GM12801 (cell line): ENCODE results near the gene LAMP5.

ENCODE experiments used
- TF ChIP-seq, protein P1 (sequence below): IDR thresholded peaks from one replicate; pipeline ENCODE4 v1.5.1; 2011; ENCODE audit warnings: control low read depth; ENCODE audit not compliant: insufficient read length; ENCODE audit errors: extremely low read depth

Gene LAMP5, protein sequence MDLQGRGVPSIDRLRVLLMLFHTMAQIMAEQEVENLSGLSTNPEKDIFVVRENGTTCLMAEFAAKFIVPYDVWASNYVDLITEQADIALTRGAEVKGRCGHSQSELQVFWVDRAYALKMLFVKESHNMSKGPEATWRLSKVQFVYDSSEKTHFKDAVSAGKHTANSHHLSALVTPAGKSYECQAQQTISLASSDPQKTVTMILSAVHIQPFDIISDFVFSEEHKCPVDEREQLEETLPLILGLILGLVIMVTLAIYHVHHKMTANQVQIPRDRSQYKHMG

DNA sequence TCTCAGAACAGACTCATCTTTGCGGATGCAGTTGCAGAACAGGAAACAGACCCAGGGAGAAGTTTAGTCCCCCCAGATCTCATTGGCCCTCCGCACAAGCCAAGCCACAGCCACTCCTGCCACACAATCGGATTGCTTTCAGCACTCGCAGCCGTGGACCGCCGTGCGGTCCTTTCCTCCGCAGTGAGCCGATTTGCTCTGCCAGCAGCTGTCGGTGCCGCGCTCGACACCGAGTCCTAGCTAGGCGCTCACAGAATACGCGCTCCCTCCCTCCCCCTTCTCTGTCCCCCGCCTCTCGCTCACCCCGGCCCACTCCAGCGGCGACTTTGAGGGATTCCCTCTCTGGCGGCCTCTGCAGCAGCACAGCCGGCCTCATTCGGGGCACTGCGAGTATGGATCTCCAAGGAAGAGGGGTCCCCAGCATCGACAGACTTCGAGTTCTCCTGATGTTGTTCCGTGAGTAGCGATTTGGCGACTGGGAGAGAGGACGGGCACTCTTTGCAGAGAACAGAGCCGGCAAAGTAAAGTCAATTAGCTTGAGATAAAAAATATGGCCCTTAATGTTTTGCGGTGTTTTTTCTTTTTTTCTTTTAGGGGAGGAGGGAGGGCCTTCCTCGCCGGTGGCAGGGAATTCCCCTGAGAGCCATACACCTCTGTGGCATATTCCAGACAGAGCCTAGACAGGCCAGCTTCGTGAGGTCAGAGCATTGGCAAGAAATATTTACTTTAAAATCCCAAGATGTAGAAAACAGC, at the start of gene LAMP5:
TSS of gene LAMP5 (plus strand) at position 130 of the 753 bp plus-strand sequence. CDS start at position 393, 263 bp downstream.
- TF ChIP-seq, protein P1, sequence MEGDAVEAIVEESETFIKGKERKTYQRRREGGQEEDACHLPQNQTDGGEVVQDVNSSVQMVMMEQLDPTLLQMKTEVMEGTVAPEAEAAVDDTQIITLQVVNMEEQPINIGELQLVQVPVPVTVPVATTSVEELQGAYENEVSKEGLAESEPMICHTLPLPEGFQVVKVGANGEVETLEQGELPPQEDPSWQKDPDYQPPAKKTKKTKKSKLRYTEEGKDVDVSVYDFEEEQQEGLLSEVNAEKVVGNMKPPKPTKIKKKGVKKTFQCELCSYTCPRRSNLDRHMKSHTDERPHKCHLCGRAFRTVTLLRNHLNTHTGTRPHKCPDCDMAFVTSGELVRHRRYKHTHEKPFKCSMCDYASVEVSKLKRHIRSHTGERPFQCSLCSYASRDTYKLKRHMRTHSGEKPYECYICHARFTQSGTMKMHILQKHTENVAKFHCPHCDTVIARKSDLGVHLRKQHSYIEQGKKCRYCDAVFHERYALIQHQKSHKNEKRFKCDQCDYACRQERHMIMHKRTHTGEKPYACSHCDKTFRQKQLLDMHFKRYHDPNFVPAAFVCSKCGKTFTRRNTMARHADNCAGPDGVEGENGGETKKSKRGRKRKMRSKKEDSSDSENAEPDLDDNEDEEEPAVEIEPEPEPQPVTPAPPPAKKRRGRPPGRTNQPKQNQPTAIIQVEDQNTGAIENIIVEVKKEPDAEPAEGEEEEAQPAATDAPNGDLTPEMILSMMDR: no peak

DNA sequence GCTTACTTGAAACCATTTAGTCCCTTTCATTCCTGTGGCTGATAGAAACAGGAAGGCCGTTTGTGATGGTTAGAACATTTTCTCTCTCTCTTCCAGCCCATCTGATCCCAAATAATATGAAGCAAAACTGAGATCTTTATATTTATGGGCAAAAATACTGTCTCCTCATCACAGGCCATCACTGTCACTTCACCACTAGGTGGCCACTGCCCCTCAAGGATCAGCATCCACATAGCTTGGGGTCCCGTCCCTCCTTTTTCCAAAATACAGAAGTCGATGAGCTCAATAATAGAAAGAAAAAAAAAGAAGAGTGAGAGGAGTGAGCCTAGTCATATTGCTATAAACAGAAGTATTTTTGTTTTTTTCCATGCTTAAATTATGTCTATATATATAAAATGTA, 46.4 kb upstream of the LAMP5 start:
- TF ChIP-seq, protein P1: no peak

DNA sequence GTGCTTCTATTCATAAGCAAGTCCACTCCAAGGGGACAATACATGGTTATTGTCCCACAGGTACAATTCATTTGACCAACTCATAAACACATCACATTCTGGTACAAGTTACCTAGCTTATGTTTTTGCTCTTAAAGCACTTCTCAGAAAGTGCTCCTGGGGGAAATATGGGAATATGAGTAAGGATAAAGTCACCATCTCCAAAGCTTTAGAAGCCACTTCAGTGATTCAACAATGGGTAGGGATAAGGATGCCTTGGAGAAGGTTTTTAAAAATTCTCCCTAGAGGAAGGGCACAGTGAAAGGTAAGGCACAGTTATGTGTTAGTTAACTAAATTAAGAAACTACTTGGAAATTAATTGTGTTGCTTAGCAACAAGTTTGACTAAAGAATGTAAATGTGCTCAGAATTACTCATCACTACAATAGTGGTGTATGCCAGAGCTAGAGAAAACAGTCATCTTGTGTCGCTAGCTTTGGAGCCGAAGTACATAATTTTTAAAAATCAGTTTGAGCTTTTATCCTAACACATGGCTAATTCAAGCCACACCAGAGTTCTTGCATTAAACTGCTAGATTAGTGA, 39.5 kb upstream of the LAMP5 start:
- TF ChIP-seq, protein P1: no peak

DNA sequence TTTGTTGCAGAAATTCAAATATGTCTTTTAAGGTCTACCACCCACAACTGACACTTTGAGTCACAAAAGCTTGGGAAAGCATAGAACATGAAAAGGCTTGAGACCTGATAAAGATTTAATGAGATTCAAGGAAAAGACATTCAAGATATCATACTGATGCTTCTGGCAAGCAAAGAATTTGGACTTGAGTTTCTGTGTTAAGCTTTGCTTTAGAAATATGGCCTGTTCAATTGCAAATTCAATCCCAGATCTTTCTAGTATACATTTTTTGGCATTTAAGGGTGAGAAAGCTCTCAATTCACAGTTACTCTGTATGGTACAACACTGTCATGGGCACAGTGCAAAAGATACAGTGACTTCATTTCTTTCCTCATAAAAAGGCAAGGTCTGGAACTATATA, 38.9 kb upstream of the LAMP5 start:
- TF ChIP-seq, protein P1: no peak

DNA sequence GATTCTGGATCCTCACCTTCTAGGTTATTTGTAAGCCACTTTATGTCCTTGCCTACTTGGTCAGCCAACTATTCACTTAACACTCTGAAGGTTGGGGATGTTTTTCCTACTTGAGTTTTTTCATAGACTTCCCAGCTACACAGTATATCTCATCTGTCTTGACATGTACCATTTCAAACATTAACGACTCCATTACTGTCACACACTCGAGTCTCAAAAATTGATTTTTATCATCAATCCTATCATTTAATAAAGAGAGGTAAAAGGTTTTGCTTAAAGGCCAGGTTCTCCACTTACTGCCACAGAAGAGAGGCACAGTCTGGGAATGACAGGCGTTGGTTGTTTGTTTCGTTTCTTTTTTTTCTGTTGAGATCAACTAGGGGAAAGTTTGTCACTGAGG, 38.2 kb upstream of the LAMP5 start:
- TF ChIP-seq, protein P1: no peak

DNA sequence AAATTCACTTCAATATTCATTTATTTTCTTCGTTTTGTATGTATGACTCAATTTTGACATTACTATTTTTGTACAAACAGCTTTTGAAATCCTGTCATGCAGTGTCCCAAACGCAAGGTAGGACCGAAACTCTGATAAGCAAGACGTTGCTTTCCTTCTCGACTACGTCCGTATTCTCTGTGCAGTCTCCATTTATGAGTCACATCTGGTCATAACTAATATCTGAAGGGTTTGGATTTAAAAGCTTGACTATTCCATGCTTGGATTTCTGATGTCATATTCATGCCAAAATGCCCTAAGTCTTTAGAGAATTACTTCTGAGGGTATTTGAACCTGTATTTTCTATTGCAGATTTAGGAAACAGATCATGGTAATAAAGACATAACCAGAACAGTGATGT, 37.8 kb upstream of the LAMP5 start:
- TF ChIP-seq, protein P1: no peak

DNA sequence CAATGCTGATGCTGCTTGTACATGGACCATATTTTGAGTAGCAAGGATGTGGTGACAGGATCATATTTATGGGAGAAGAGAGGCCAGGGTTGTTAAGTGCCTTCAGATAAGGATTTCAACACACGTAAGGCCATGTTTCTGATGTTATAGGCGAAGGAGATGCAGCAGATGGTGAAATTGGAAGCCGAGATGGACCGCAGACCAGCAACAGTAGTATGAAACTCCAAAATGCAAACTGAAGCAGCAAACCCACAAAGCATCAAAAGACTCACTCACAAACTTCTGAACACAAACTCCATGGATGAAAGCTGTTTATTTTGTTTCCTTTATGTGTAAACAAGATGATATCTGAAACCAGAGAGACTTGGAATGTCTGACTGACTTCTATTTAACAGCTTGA, 35.6 kb upstream of the LAMP5 start:
- TF ChIP-seq, protein P1: no peak
